KMS-11 (cell line): ENCODE results near the gene PPP3R2.

Experiments used
- H2AFZ ChIP-seq: fragments of 200-600 bp; sonication (generic); 2 replicates; pipeline ENCODE4 v1.6.1; 2016; ENCODE audit warnings: antibody characterized with exemption, mixed run types, low read depth
- H3K27ac ChIP-seq: fragments of 200-600 bp; sonication (generic); 2 replicates; pipeline ENCODE4 v1.6.1; 2016; ENCODE audit warnings: mild to moderate bottlenecking, mixed run types
- H3K27me3 ChIP-seq: fragments of 200-600 bp; sonication (generic); 2 replicates; pipeline ENCODE4 v1.6.1; 2017; ENCODE audit warnings: mild to moderate bottlenecking, low read depth, mixed run types, moderate library complexity; ENCODE audit not compliant: insufficient read depth
- H3K36me3 ChIP-seq: fragments of 200-600 bp; sonication (generic); 2 replicates; pipeline ENCODE4 v1.6.1; 2017; ENCODE audit warnings: mild to moderate bottlenecking, mixed run types; ENCODE audit not compliant: insufficient read depth
- H3K4me1 ChIP-seq: fragments of 200-600 bp; sonication (generic); 2 replicates; pipeline ENCODE4 v1.6.1; 2016; ENCODE audit warnings: mild to moderate bottlenecking, low read depth, mixed run types; ENCODE audit not compliant: poor library complexity, severe bottlenecking
- H3K4me2 ChIP-seq: fragments of 200-600 bp; sonication (generic); 2 replicates; pipeline ENCODE4 v1.7.0; 2016; ENCODE audit warnings: mild to moderate bottlenecking, mixed run types
- H3K4me3 ChIP-seq: fragments of 200-600 bp; sonication (generic); IDR thresholded peaks from 2 replicates; pipeline ENCODE4 v1.6.1; 2017; ENCODE audit warnings: low read depth, low read length, mixed read lengths; ENCODE audit not compliant: insufficient read depth
- H3K79me2 ChIP-seq: fragments of 200-600 bp; sonication (generic); 2 replicates; pipeline ENCODE4 v1.6.1; 2016; ENCODE audit warnings: low read depth, mixed run types; ENCODE audit not compliant: insufficient read depth
- H3K9ac ChIP-seq: fragments of 200-600 bp; sonication (generic); 2 replicates; pipeline ENCODE4 v1.6.1; 2016; ENCODE audit warnings: mild to moderate bottlenecking, mixed run types
- H4K20me1 ChIP-seq: fragments of 200-600 bp; sonication (generic); 2 replicates; pipeline ENCODE4 v1.6.1; 2016; ENCODE audit warnings: mild to moderate bottlenecking, mixed run types; ENCODE audit not compliant: insufficient read depth
- CTCF ChIP-seq: fragments of 200-600 bp; sonication (generic); conservative IDR thresholded peaks from 2 replicates; pipeline ENCODE4 v1.6.1; 2017; ENCODE audit warnings: low read depth, mild to moderate bottlenecking, antibody characterized with exemption, low read length, moderate library complexity, mixed read lengths

Gene PPP3R2

GRCh38 chr9:101571114-101571513, 23.7 kb downstream of the PPP3R2 start:
- Histone ChIP-seq H3K36me3 (no peaks in the 10 kb centered on the region), H3K4me2 (no peak overlapping the region), H3K4me1 (no peaks in the 10 kb centered on the region)

GRCh38 chr9:101569741-101570501, 24.8 kb downstream of the PPP3R2 start:
- Histone ChIP-seq H3K27ac (no peak overlapping the region), H3K27me3 (no peaks in the 10 kb centered on the region), H3K4me3 (no peak overlapping the region), H3K9ac (no peak overlapping the region), H3K4me1 (no peaks in the 10 kb centered on the region), H3K36me3 (no peaks in the 10 kb centered on the region), H4K20me1 (no peaks in the 10 kb centered on the region), H3K4me2 (no peak overlapping the region), H2AFZ (no peak overlapping the region), H3K79me2 (no peaks in the 10 kb centered on the region)
- TF ChIP-seq CTCF, result no peak

More at GRCh38 chr9:101571114-101571513, 23.7 kb downstream of the PPP3R2 start:
- Histone ChIP-seq H3K27ac (no peak overlapping the region), H3K4me3 (no peak overlapping the region), H3K9ac (no peak overlapping the region), H3K79me2 (no peaks in the 10 kb centered on the region), H3K27me3 (no peaks in the 10 kb centered on the region), H4K20me1 (no peaks in the 10 kb centered on the region), H2AFZ (no peak overlapping the region)
- no peak for TF ChIP-seq CTCF

- TF ChIP-seq CTCF, result no peak
- Histone ChIP-seq H3K4me2 (no peak overlapping the region), H3K4me1 (no peaks in the 10 kb centered on the region), H3K27me3 (no peaks in the 10 kb centered on the region), H3K4me3 (no peak overlapping the region), H3K79me2 (no peaks in the 10 kb centered on the region), H3K9ac (no peak overlapping the region), H3K27ac (no peak overlapping the region), H2AFZ (no peak overlapping the region), H4K20me1 (no peaks in the 10 kb centered on the region), H3K36me3 (no peaks in the 10 kb centered on the region)
These were observed 26.9 kb downstream of the PPP3R2 start for GRCh38 chr9:101567725-101568350.

- peak; percentile 56 for TF ChIP-seq CTCF
- Histone ChIP-seq H3K9ac (no peak overlapping the region), H3K79me2 (no peaks in the 10 kb centered on the region), H3K36me3 (no peaks in the 10 kb centered on the region), H4K20me1 (no peaks in the 10 kb centered on the region), H3K4me3 (no peak overlapping the region), H2AFZ (no peak overlapping the region), H3K27ac (no peak overlapping the region), H3K4me1 (no peaks in the 10 kb centered on the region), H3K4me2 (no peak overlapping the region), H3K27me3 (no peaks in the 10 kb centered on the region)
These were observed 27.7 kb downstream of the PPP3R2 start for GRCh38 chr9:101566904-101567724.
